Measurements from ENCODE around the gene GORASP1. TPM values are rescaled to one million over a fixed set of nuclear protein-coding genes. Genes with fewer than 3 reads are reported as not detected.

Gene GORASP1
- total RNA-seq, 1 experiment from 2014 or later, result 43.6 TPM

GRCh38 chr3:39133093-39133490 is 25.7 kb upstream of the GORASP1 start:
- Histone ChIP-seq H3K9me3 (no peaks in the 10 kb centered on the region), H3K4me3 (ENCODE audit: low read depth, low read length) (no peak overlapping the region), H3K36me3 (ENCODE audit: control insufficient read depth, insufficient read depth, low read length) (no peaks in the 10 kb centered on the region), H3K27me3 (replicated peaks; ENCODE audit: control insufficient read depth, insufficient read depth, low read length) (no peaks in the 10 kb centered on the region), H3K4me1 (no peaks in the 10 kb centered on the region)
- no TSS peak for BruUV-seq (replicated peaks)
- Mint-ChIP-seq H3K27me3 (ENCODE audit: insufficient read depth, unreplicated experiment) (no peaks in the 10 kb centered on the region), H3K9me3 (ENCODE audit: unreplicated experiment) (no peaks in the 10 kb centered on the region), H3K4me3 (ENCODE audit: unreplicated experiment) (no peak overlapping the region), H3K36me3 (ENCODE audit: insufficient read depth, unreplicated experiment) (peaks cover 6% of the 10 kb centered on the region), H3K4me1 (ENCODE audit: low read depth, unreplicated experiment) (no peaks in the 10 kb centered on the region), H3K27ac (ENCODE audit: unreplicated experiment) (no peak overlapping the region)
- POLR2A ChIA-PET, result no interaction called here
- DNase-seq, result no peak
- TF ChIP-seq, protein P1, sequence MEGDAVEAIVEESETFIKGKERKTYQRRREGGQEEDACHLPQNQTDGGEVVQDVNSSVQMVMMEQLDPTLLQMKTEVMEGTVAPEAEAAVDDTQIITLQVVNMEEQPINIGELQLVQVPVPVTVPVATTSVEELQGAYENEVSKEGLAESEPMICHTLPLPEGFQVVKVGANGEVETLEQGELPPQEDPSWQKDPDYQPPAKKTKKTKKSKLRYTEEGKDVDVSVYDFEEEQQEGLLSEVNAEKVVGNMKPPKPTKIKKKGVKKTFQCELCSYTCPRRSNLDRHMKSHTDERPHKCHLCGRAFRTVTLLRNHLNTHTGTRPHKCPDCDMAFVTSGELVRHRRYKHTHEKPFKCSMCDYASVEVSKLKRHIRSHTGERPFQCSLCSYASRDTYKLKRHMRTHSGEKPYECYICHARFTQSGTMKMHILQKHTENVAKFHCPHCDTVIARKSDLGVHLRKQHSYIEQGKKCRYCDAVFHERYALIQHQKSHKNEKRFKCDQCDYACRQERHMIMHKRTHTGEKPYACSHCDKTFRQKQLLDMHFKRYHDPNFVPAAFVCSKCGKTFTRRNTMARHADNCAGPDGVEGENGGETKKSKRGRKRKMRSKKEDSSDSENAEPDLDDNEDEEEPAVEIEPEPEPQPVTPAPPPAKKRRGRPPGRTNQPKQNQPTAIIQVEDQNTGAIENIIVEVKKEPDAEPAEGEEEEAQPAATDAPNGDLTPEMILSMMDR (IDR thresholded peaks at IDR 0.05; ENCODE audit: insufficient read depth in 1 of 2, low read depth in 1 of 2, low read length in 1 of 2, severe bottlenecking in 1 of 2, unreplicated experiment in 1 of 2), result no peak
- CTCF ChIA-PET, result no interaction called here
- intact Hi-C loops (cut with micrococcal nuclease; ENCODE audit: unreplicated experiment), result no loop called here

- CTCF ChIA-PET, result interaction anchor here (1.7 kb wide), 1 partner anchor 156 kb away, joined by 6 read pairs; no protein-coding TSS in a partner anchor
Observed at GRCh38 chr3:39132096-39133092, 25.0 kb upstream of the GORASP1 start.

DNA sequence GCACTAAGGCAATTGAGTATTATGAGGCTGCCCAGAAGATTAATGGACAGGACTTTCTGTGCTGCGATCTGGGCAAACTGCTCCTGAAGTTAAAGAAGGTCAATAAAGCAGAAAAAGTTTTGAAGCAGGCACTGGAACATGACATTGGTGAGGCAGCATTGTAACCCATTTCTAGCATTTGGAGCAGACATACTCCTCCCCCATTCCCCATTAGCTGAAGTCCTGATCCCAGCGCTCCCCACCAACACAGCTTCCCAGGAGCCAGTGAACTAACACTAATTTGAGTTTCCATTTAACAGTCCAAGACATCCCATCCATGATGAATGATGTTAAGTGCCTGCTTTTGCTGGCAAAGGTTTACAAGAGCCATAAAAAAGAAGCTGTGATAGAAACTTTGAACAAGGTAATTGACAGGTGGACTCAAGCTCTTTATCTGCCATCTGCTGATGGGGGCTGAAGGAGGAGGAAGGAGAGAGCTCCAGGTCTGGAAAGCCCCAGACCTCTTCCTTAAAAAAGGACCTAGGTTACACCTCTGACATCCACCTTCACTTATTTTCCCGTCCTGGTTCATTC is 23.4 kb upstream of the GORASP1 start:
- Mint-ChIP-seq H3K27me3 (ENCODE audit: insufficient read depth, unreplicated experiment) (no peaks in the 10 kb centered on the region), H3K27ac (ENCODE audit: unreplicated experiment) (no peak overlapping the region), H3K4me1 (ENCODE audit: low read depth, unreplicated experiment) (peaks cover 16% of the 10 kb centered on the region), H3K36me3 (ENCODE audit: insufficient read depth, unreplicated experiment) (no peaks in the 10 kb centered on the region), H3K4me3 (ENCODE audit: unreplicated experiment) (no peak overlapping the region), H3K9me3 (ENCODE audit: unreplicated experiment) (no peaks in the 10 kb centered on the region)
- POLR2A ChIA-PET, result interaction anchor here (0.7 kb wide), 1 partner anchor 23 kb away, joined by 6 read pairs; the partner anchor contains the start of gene TTC21A
- Histone ChIP-seq H3K4me1 (peaks cover 11% of the 10 kb centered on the region), H3K4me3 (ENCODE audit: low read depth, low read length) (no peak overlapping the region), H3K36me3 (ENCODE audit: control insufficient read depth, insufficient read depth, low read length) (no peaks in the 10 kb centered on the region), H3K27me3 (replicated peaks; ENCODE audit: control insufficient read depth, insufficient read depth, low read length) (no peaks in the 10 kb centered on the region), H3K9me3 (no peaks in the 10 kb centered on the region)
- intact Hi-C loops (cut with micrococcal nuclease; ENCODE audit: unreplicated experiment), result no loop called here
- CTCF ChIA-PET, result interaction anchor here (1.7 kb wide), 1 partner anchor 158 kb away, joined by 6 read pairs; no protein-coding TSS in a partner anchor
- DNase-seq, result no peak
- TF ChIP-seq, protein P1 (IDR thresholded peaks at IDR 0.05; ENCODE audit: insufficient read depth in 1 of 2, low read depth in 1 of 2, low read length in 1 of 2, severe bottlenecking in 1 of 2, unreplicated experiment in 1 of 2), result no peak
- BruUV-seq (replicated peaks), result no TSS peak

More at GRCh38 chr3:39132096-39133092, 25.0 kb upstream of the GORASP1 start:
- no peaks in the 10 kb centered on the region for H3K9me3 Mint-ChIP-seq (ENCODE audit: unreplicated experiment)
- H3K9me3 ChIP-seq, result no peaks in the 10 kb centered on the region
- BruUV-seq (replicated peaks), result no TSS peak
- H3K4me1 ChIP-seq, result no peaks in the 10 kb centered on the region
- TF ChIP-seq, protein P1 (IDR thresholded peaks at IDR 0.05; ENCODE audit: insufficient read depth in 1 of 2, low read depth in 1 of 2, low read length in 1 of 2, severe bottlenecking in 1 of 2, unreplicated experiment in 1 of 2), result no peak
- no peak overlapping the region for H3K27ac Mint-ChIP-seq (ENCODE audit: unreplicated experiment)
- intact Hi-C loops (cut with micrococcal nuclease; ENCODE audit: unreplicated experiment), result no loop called here
- H3K36me3 ChIP-seq (ENCODE audit: control insufficient read depth, insufficient read depth, low read length), result no peaks in the 10 kb centered on the region
- no peak for DNase-seq
- POLR2A ChIA-PET, result no interaction called here
- no peaks in the 10 kb centered on the region for H3K27me3 Mint-ChIP-seq (ENCODE audit: insufficient read depth, unreplicated experiment)
- no peaks in the 10 kb centered on the region for H3K27me3 ChIP-seq (replicated peaks; ENCODE audit: control insufficient read depth, insufficient read depth, low read length)
- no peaks in the 10 kb centered on the region for H3K4me1 Mint-ChIP-seq (ENCODE audit: low read depth, unreplicated experiment)
- peaks cover under 1% of the 10 kb centered on the region for H3K36me3 Mint-ChIP-seq (ENCODE audit: insufficient read depth, unreplicated experiment)
- H3K4me3 ChIP-seq (ENCODE audit: low read depth, low read length), result no peak overlapping the region
- no peak overlapping the region for H3K4me3 Mint-ChIP-seq (ENCODE audit: unreplicated experiment)

Measured in Caco-2 (cell line).